Bronchial epithelial cell (primary cell): Measurements from ENCODE around the gene TASOR. TPM values are rescaled to one million over a fixed set of nuclear protein-coding genes. Genes with fewer than 3 reads are reported as not detected.

ENCODE experiments used
- DNase-seq: peaks from one replicate; pipeline ENCODE4 v3.0.0-alpha.2; 2010; ENCODE audit warnings: low read depth
- FAIRE-seq: peaks from 2 replicates; lab custom pipeline; 2011; peaks lifted over from hg19 to GRCh38; lab: Jason Lieb, UNC
- H3K27me3 ChIP-seq: 2 replicates; pipeline ENCODE4 v1.5.1; 2011; ENCODE audit warnings: low read length; ENCODE audit not compliant: control insufficient read depth, insufficient read depth
- H3K36me3 ChIP-seq: 2 replicates; pipeline ENCODE4 v1.5.1; 2011; ENCODE audit warnings: low read length; ENCODE audit not compliant: control insufficient read depth, insufficient read depth
- H3K4me3 ChIP-seq: 2 replicates; pipeline ENCODE4 v1.5.1; 2011; ENCODE audit warnings: mild to moderate bottlenecking, low read depth, low read length, control low read depth
- total RNA-seq: library from RNA; depleted of rRNA; stranded (reverse); fragments of >200 nt; gene quantifications from 2 replicates; pipeline ENCODE4 v1.2.1, GENCODE V29; 2014
- TF ChIP-seq, protein P1 (sequence below): IDR thresholded peaks from 2 replicates; pipeline ENCODE4 v1.5.1; 2011; ENCODE audit warnings: mild to moderate bottlenecking, moderate library complexity, low read length, control low read depth, inconsistent platforms; ENCODE audit not compliant: insufficient read depth, severe bottlenecking

TASOR gene
- total RNA-seq, 1 donor from 2014 or later: 45.0 TPM

DNA sequence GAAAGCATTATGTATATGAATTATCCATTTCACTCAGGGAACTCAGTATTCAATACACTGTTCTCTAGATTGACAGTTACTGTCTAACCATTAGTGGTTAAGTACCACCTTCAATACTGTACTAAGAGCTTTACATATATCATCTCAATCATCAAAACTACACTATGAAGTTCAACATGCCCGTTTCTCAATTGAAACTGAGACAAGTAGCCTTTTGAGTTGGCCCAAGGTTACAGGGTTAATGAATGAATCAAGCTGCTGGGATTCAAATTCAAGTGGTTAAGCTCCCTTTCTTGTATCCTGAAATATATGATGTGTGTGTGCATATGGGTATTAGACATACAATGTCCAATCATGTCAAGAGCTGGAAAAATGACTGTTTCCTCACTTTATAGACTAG lies 5.8 kb downstream of the TASOR start:
- no peak overlapping the region for H3K4me3 ChIP-seq
- no peaks in the 10 kb centered on the region for H3K36me3 ChIP-seq
- FAIRE-seq (no peak), DNase-seq (no peak)
- TF ChIP-seq, protein P1, sequence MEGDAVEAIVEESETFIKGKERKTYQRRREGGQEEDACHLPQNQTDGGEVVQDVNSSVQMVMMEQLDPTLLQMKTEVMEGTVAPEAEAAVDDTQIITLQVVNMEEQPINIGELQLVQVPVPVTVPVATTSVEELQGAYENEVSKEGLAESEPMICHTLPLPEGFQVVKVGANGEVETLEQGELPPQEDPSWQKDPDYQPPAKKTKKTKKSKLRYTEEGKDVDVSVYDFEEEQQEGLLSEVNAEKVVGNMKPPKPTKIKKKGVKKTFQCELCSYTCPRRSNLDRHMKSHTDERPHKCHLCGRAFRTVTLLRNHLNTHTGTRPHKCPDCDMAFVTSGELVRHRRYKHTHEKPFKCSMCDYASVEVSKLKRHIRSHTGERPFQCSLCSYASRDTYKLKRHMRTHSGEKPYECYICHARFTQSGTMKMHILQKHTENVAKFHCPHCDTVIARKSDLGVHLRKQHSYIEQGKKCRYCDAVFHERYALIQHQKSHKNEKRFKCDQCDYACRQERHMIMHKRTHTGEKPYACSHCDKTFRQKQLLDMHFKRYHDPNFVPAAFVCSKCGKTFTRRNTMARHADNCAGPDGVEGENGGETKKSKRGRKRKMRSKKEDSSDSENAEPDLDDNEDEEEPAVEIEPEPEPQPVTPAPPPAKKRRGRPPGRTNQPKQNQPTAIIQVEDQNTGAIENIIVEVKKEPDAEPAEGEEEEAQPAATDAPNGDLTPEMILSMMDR: no peak
- no peaks in the 10 kb centered on the region for H3K27me3 ChIP-seq

DNA sequence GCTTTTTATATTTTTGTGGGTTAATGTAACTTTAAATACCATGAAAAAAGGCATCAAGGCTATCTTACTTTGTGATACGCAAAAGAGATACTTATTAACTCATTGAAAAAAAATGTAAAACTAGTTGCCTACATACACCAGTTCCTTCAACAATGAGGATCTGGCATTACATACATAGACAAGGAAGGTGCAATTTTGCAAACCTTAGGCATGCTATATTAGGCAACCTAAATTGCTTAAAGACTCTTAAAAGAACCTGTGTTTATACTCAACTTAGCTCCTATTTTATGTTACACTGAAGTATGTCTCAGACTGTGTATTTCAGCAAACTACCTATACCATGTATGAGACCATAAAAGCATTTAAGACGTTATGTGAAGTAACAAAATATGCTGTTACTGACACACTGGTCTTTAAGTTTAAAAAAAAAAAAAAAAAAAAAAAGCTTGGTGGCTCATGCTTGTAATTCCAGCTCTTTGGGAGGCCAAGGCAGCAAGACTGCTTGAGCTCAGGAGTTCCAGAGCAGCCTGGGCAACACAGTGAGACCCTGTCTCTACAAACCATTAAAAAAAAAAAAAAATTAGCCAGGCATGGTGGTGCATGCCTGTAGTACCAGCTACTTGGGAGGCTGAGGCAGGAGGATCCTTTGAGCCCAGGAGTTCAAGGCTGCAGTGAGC lies 9.1 kb downstream of the TASOR start:
- H3K27me3 ChIP-seq: no peaks in the 10 kb centered on the region
- TF ChIP-seq, protein P1: no peak
- DNase-seq (no peak), FAIRE-seq (no peak)
- H3K36me3 ChIP-seq: no peaks in the 10 kb centered on the region
- no peak overlapping the region for H3K4me3 ChIP-seq

DNA sequence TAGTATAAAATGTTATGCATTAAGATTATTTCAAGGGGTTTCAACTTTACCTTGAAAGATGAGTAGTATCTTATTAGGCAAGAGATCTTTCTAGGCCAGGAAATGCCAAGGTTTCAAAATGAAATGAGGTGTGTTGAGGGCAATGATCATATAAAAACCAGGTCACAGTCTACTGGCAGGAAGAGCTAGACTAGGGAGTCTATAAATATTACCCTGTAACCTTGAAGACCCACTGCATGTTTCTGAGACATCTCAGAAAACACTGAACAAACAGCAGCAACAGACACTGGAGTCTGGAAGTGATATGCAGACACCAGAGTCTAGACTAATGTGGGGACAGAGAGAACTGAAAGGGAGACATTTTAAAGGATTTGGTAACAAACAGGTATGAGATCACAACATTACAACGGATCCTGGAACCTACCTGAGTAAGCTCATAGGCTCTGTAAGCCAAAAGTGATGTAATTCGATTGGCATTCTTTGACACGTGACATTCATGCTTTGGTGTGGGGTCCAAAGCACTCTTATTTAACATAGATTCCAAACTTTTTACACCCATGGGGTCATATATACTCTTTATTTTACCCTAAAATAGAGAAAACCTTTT lies 15.0 kb downstream of the TASOR start:
- H3K36me3 ChIP-seq: peaks cover 6% of the 10 kb centered on the region
- no peaks in the 10 kb centered on the region for H3K27me3 ChIP-seq
- FAIRE-seq (no peak), DNase-seq (peak; percentile 62)
- no peak overlapping the region for H3K4me3 ChIP-seq
- TF ChIP-seq, protein P1: no peak

GRCh38 chr3:56664823-56665222 lies 18.2 kb downstream of the TASOR start:
- no peak for FAIRE-seq

GRCh38 chr3:56655709-56656108 lies 27.4 kb downstream of the TASOR start:
- Histone ChIP-seq H3K36me3 (peaks cover 2% of the 10 kb centered on the region), H3K4me3 (no peak overlapping the region), H3K27me3 (no peaks in the 10 kb centered on the region)
- TF ChIP-seq, protein P1: no peak
- peak; percentile 15 for DNase-seq
- no peak for FAIRE-seq

More at GRCh38 chr3:56664823-56665222, 18.2 kb downstream of the TASOR start:
- TF ChIP-seq, protein P1: no peak
- Histone ChIP-seq H3K27me3 (no peaks in the 10 kb centered on the region), H3K36me3 (peaks cover 9% of the 10 kb centered on the region), H3K4me3 (no peak overlapping the region)
- no peak for DNase-seq
